Prostate gland (tissue), 2 donors: ENCODE results near the gene TBC1D22A.

Experiments used
- POLR2A ChIP-seq: fragments of 450-650 bp; IDR thresholded peaks from one replicate; pipeline ENCODE4 v1.6.1; 2016; ENCODE audit warnings: antibody characterized with exemption, mild to moderate bottlenecking
- POLR2AphosphoS5 ChIP-seq: sonication (generic); formaldehyde crosslinking; IDR thresholded peaks from one replicate; pipeline ENCODE4 v1.6.1; 2017; ENCODE audit warnings: antibody characterized with exemption
- TF ChIP-seq, protein P1 (sequence below), 4 experiments: fragments of 200-600 bp in 2 of 4; fragments of 450-650 bp in 2 of 4; sonication (generic) in 2 of 4; IDR thresholded peaks; 1 replicate in 3 of 4; 2 replicates in 1 of 4; pipeline ENCODE4 v1.5.1; 2016 to 2019; ENCODE audit warnings: antibody characterized with exemption in 4 of 4, mild to moderate bottlenecking in 2 of 4, moderate library complexity in 2 of 4

DNA sequence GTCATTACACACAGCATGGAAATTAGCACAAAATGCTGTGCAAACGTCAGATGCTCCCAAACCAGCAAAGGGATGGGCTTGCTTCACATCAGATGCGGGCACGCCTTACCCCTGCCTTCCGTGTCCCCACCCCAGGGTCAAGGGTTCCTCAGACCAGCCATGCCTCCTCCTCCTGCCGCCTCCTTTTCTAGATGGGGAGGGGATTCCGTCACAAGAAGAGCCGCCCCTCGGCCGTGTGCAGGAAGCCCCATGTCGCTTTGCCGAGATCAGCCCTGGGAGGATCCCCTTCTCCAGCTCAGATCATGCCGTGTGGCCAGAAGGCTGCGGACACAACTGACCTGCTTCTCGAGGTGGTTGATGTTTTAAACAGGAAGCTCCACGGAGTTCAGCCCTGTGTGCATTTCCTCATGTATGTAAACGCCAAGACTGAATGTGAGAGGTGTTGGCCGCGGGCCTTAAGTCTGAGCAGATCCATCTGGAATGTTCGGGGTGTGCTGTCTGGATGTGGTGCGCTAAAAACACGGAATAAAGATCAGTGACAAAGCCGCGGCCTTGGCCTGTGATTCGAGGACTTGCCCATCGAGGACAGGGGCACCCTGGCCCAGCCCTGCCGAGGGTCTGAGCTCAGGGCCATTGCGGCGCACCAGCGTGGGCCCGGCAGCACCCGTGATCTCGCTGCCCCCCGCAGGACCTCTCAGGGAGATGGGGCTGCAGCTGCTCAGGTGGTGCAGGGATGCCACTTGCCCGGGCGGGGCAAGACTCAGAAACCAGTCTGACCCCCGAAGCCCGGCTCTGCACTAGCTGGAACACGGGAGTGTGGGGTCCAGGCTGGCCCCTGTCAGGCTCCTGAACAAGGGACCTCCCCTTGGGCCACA is 412.9 kb downstream of the TBC1D22A start:
- TF ChIP-seq POLR2A = no peak
- TF ChIP-seq, protein P1, sequence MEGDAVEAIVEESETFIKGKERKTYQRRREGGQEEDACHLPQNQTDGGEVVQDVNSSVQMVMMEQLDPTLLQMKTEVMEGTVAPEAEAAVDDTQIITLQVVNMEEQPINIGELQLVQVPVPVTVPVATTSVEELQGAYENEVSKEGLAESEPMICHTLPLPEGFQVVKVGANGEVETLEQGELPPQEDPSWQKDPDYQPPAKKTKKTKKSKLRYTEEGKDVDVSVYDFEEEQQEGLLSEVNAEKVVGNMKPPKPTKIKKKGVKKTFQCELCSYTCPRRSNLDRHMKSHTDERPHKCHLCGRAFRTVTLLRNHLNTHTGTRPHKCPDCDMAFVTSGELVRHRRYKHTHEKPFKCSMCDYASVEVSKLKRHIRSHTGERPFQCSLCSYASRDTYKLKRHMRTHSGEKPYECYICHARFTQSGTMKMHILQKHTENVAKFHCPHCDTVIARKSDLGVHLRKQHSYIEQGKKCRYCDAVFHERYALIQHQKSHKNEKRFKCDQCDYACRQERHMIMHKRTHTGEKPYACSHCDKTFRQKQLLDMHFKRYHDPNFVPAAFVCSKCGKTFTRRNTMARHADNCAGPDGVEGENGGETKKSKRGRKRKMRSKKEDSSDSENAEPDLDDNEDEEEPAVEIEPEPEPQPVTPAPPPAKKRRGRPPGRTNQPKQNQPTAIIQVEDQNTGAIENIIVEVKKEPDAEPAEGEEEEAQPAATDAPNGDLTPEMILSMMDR (IDR thresholded peaks at IDR 0.05) = no peak
- TF ChIP-seq POLR2AphosphoS5 = no peak
